Measurements from ENCODE around the gene WFDC1. TPM values are rescaled to one million over a fixed set of nuclear protein-coding genes. Genes with fewer than 3 reads are reported as not detected.

Gene WFDC1
- total and polyA plus RNA-seq, 2 donors (not counting 1 experiment from before 2014, with no cell fraction given) = 32.1 to 34.0 TPM

DNA sequence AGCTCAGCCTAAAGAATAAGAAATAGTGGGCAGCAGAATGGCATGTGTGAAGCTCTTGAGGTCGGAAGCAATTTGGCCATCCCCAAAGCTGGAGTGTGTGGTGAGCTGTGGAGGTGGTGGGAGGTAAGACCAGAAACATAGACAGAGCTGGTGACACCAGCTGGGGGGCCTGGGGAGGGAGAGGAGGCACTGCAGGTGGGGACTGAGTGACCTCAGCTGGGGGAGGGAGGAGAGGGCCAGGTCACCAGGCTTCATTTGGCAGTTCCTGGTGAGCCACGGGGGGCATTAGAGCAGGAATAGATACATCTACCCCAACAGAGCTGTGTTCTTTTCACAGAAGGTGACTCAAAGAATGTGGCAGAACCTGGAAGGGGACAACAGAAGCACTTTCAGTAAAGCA, 31.9 kb downstream of the WFDC1 start:
- H3K27me3 ChIP-seq (ENCODE audit: control insufficient read depth, insufficient read depth, low read length) = peaks cover 6% of the 10 kb centered on the region
- H3K79me2 ChIP-seq (ENCODE audit: control insufficient read depth, insufficient read depth, low read length) = no peaks in the 10 kb centered on the region
- H3K9ac ChIP-seq (ENCODE audit: insufficient read depth, low read length) = no peak overlapping the region
- H3K4me3 ChIP-seq (replicated peaks in 1 of 4; ENCODE audit: control extremely low read depth in 1 of 4, insufficient read depth in 1 of 4, low read depth in 3 of 4, low read length in 4 of 4) = no peak overlapping the region
- H3K4me1 ChIP-seq (ENCODE audit: control insufficient read depth, extremely low read depth, insufficient read depth, low read length) = no peaks in the 10 kb centered on the region
- no peak for DNase-seq (ENCODE audit: low read depth in 2 of 2)
- TF ChIP-seq, protein P1, sequence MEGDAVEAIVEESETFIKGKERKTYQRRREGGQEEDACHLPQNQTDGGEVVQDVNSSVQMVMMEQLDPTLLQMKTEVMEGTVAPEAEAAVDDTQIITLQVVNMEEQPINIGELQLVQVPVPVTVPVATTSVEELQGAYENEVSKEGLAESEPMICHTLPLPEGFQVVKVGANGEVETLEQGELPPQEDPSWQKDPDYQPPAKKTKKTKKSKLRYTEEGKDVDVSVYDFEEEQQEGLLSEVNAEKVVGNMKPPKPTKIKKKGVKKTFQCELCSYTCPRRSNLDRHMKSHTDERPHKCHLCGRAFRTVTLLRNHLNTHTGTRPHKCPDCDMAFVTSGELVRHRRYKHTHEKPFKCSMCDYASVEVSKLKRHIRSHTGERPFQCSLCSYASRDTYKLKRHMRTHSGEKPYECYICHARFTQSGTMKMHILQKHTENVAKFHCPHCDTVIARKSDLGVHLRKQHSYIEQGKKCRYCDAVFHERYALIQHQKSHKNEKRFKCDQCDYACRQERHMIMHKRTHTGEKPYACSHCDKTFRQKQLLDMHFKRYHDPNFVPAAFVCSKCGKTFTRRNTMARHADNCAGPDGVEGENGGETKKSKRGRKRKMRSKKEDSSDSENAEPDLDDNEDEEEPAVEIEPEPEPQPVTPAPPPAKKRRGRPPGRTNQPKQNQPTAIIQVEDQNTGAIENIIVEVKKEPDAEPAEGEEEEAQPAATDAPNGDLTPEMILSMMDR (conservative IDR thresholded peaks at IDR 0.05 in 1 of 2, IDR thresholded peaks at IDR 0.05 in 1 of 2; ENCODE audit: low read depth in 1 of 2, low read length in 2 of 2) = no peak
- TF ChIP-seq EZH2 (IDR thresholded peaks at IDR 0.05; ENCODE audit: low read length, missing control alignments) = no peak
- H3K9me3 ChIP-seq (ENCODE audit: control insufficient read depth, insufficient read depth, low read depth, low read length) = no peaks in the 10 kb centered on the region
- no peak overlapping the region for H3K27ac ChIP-seq (ENCODE audit: insufficient read depth, low read length)
- H3K36me3 ChIP-seq (ENCODE audit: control insufficient read depth, insufficient read depth, low read length) = no peaks in the 10 kb centered on the region
- no peak overlapping the region for H2AFZ ChIP-seq (ENCODE audit: low read length)
- no peak overlapping the region for H3K4me2 ChIP-seq (ENCODE audit: extremely low read depth, insufficient read depth, low read length)
- no peaks in the 10 kb centered on the region for H4K20me1 ChIP-seq (ENCODE audit: control insufficient read depth, extremely low read depth, insufficient read depth, low read length)

DNA sequence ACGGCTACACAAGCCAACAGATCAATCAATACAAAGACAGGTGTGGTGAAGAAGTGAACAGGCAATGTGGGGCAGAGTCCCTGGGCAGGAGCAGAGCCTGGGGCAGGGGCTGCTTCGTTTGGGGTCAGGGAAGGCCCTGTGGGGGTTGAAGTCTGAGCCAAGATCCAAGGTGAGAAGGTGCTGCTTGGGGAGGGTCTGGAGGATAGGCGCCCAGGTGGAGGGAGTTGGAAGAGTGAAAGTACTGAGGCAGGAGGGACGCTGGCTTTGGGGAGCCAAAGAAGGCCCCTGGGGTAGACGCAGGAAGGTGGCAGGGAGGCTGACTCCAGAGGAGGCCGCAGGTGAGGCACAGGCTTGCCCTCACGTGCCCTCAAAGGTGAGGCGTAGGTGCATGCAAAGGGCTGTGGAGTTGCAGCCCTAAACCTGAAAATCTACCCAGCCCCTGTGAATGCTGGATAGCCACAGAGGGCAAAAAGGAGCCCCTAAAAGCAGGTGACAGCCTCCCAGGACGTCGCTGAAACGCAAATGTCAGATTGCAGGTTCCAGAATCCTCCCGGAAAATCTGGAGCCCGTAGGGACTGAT, 33.3 kb downstream of the WFDC1 start:
- TF ChIP-seq, protein P1 (conservative IDR thresholded peaks at IDR 0.05 in 1 of 2, IDR thresholded peaks at IDR 0.05 in 1 of 2; ENCODE audit: low read depth in 1 of 2, low read length in 2 of 2) = no peak
- no peak for TF ChIP-seq EZH2 (IDR thresholded peaks at IDR 0.05; ENCODE audit: low read length, missing control alignments)
- no peak for DNase-seq (ENCODE audit: low read depth in 2 of 2)

DNA sequence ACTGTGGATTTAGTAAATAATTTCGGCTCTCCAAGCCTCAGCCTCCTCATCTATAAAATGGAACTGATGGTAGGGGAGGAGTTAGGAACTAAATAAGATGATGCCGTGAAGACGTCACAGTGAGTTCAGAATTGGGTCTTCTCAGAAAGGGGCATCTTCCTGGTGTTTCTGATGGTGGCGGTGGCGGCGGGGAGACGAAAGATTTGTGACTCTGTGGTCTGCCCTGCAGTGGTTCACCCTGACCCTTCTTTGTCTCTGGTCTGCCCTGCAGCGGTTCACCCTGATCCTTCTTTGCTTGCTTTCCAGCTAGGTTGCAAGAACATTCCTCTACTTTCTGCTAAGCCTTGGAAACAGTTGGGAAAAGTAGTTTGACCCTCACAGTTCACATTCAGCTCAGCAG, 34.3 kb downstream of the WFDC1 start:
- no peak overlapping the region for H3K9ac ChIP-seq (ENCODE audit: insufficient read depth, low read length)
- no peaks in the 10 kb centered on the region for H3K79me2 ChIP-seq (ENCODE audit: control insufficient read depth, insufficient read depth, low read length)
- H3K4me1 ChIP-seq (ENCODE audit: control insufficient read depth, extremely low read depth, insufficient read depth, low read length) = no peaks in the 10 kb centered on the region
- TF ChIP-seq, protein P1 (conservative IDR thresholded peaks at IDR 0.05 in 1 of 2, IDR thresholded peaks at IDR 0.05 in 1 of 2; ENCODE audit: low read depth in 1 of 2, low read length in 2 of 2) = no peak
- TF ChIP-seq EZH2 (IDR thresholded peaks at IDR 0.05; ENCODE audit: low read length, missing control alignments) = no peak
- no peaks in the 10 kb centered on the region for H3K36me3 ChIP-seq (ENCODE audit: control insufficient read depth, insufficient read depth, low read length)
- H3K9me3 ChIP-seq (ENCODE audit: control insufficient read depth, insufficient read depth, low read depth, low read length) = no peaks in the 10 kb centered on the region
- peaks cover 2% of the 10 kb centered on the region for H3K27me3 ChIP-seq (ENCODE audit: control insufficient read depth, insufficient read depth, low read length)
- no peak overlapping the region for H3K27ac ChIP-seq (ENCODE audit: insufficient read depth, low read length)
- no peak overlapping the region for H3K4me2 ChIP-seq (ENCODE audit: extremely low read depth, insufficient read depth, low read length)
- DNase-seq (ENCODE audit: low read depth in 2 of 2) = no peak
- no peaks in the 10 kb centered on the region for H4K20me1 ChIP-seq (ENCODE audit: control insufficient read depth, extremely low read depth, insufficient read depth, low read length)
- no peak overlapping the region for H3K4me3 ChIP-seq (replicated peaks in 1 of 4; ENCODE audit: control extremely low read depth in 1 of 4, insufficient read depth in 1 of 4, low read depth in 3 of 4, low read length in 4 of 4)
- H2AFZ ChIP-seq (ENCODE audit: low read length) = no peak overlapping the region

More for the DNA sequence above, 33.3 kb downstream of the WFDC1 start:
- Histone ChIP-seq H3K9me3 (ENCODE audit: control insufficient read depth, insufficient read depth, low read depth, low read length) (no peaks in the 10 kb centered on the region), H3K79me2 (ENCODE audit: control insufficient read depth, insufficient read depth, low read length) (no peaks in the 10 kb centered on the region), H3K36me3 (ENCODE audit: control insufficient read depth, insufficient read depth, low read length) (no peaks in the 10 kb centered on the region), H3K27ac (ENCODE audit: insufficient read depth, low read length) (no peak overlapping the region), H2AFZ (ENCODE audit: low read length) (no peak overlapping the region), H4K20me1 (ENCODE audit: control insufficient read depth, extremely low read depth, insufficient read depth, low read length) (no peaks in the 10 kb centered on the region), H3K27me3 (ENCODE audit: control insufficient read depth, insufficient read depth, low read length) (peaks cover 2% of the 10 kb centered on the region), H3K4me3 (replicated peaks in 1 of 4; ENCODE audit: control extremely low read depth in 1 of 4, insufficient read depth in 1 of 4, low read depth in 3 of 4, low read length in 4 of 4) (no peak overlapping the region), H3K4me2 (ENCODE audit: extremely low read depth, insufficient read depth, low read length) (no peak overlapping the region), H3K4me1 (ENCODE audit: control insufficient read depth, extremely low read depth, insufficient read depth, low read length) (no peaks in the 10 kb centered on the region), H3K9ac (ENCODE audit: insufficient read depth, low read length) (no peak overlapping the region)
